Iris pigment epithelial cell (primary cell): ENCODE measurements around the gene SYCP1.
"Not testable (repeated sequence)": the region's sequence is repeated elsewhere in the genome, so short reads cannot be mapped to it uniquely, and the experiment has no call there.

Experiments used
- DNase-seq: peaks from one replicate; pipeline ENCODE4 v3.0.0-alpha.2; 2011; ENCODE audit warnings: low read depth

Gene SYCP1, protein sequence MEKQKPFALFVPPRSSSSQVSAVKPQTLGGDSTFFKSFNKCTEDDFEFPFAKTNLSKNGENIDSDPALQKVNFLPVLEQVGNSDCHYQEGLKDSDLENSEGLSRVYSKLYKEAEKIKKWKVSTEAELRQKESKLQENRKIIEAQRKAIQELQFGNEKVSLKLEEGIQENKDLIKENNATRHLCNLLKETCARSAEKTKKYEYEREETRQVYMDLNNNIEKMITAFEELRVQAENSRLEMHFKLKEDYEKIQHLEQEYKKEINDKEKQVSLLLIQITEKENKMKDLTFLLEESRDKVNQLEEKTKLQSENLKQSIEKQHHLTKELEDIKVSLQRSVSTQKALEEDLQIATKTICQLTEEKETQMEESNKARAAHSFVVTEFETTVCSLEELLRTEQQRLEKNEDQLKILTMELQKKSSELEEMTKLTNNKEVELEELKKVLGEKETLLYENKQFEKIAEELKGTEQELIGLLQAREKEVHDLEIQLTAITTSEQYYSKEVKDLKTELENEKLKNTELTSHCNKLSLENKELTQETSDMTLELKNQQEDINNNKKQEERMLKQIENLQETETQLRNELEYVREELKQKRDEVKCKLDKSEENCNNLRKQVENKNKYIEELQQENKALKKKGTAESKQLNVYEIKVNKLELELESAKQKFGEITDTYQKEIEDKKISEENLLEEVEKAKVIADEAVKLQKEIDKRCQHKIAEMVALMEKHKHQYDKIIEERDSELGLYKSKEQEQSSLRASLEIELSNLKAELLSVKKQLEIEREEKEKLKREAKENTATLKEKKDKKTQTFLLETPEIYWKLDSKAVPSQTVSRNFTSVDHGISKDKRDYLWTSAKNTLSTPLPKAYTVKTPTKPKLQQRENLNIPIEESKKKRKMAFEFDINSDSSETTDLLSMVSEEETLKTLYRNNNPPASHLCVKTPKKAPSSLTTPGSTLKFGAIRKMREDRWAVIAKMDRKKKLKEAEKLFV

DNA sequence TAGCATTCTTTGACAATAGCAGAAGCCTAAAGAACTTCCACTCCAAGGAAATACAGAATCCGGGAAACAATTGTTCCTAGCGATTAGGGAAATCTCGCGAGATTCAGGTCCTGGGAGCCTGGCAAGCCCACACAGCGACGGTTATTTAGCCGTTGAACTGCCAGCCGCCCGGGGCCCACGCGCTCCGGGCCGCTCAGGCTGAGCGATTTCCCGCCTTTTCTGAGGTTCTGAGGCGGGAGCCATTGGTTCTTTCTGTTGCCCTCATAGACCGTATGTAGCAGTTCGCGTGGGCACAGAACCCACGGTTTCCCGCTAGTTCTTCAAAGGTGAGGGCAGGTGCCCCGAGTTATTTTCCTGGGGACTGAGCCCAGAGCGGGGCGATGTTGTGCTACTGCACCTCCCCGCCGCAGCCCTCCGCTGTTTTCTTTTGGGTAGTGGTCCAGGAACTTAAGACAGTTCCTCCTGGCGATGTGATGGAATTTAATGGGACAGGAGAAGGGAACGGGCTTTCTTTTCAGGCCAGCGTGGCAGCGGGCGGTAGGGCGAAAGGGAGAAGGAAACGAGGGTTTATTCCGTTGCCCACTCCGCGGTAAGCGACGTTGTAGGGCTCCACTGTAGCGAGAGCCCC lies at the start of gene SYCP1:
Gene SYCP1 (plus strand): TSS at position 171 of the 628 bp plus-strand sequence. CDS start 602 bp downstream, outside the sequence.
- DNase-seq, result no peak

DNA sequence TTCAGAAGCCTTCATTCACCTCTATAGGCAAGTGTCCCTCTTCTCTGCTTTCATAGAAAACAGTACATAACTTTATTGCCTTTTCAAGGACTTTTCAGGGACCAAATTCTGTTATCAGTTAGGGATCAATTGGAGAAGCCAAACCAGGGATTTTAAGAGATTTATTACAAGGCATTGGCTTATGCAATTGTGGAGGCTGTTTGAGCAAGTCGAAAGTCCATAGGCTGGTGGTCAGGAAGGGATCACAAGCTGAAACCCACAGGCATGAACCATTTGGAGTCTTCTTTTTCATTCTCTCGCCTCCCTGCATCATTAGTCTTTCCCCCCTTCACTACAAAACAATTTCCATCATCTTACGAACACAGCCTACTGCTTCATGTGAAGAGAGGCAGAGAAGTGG lies 34.8 kb upstream of the SYCP1 start:
- no peak for DNase-seq

DNA sequence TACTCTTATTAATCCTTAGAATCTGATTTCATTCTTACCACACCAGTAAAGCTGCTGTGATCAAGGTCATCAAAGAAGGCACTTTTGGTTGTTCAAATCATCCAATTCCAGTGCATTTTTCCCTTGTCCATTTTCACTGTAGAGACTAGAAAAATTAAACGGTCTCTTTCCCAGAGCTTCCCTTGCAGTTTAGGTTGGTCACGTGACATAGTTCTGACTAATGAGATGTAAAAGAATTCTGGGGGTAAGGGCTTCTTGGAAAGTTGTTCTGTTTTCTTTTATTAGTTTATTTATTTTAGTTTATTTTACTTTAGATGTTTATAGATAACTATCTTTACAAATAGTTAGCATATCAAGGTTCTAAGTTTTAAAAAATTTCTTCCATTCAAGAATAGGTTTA lies 34.3 kb upstream of the SYCP1 start:
- no peak for DNase-seq

DNA sequence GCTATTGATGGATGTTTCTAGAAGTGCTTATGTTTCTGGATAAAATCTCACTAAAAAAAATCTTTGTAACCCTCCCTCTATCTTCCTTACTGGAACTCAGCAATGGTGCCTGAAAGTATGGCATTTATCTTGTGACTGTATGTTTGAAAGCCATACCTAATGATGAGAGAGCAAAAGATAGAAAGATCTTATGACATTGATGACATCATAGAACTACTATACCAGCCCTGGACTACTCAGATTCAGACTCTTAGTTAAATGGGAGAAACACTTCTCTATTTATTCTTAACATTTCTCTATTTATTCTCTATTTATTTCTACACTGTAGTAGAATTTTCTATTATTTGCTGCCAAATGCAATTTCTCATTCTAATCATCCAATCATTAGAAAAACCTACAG lies 32.7 kb upstream of the SYCP1 start:
- DNase-seq, result no peak

DNA sequence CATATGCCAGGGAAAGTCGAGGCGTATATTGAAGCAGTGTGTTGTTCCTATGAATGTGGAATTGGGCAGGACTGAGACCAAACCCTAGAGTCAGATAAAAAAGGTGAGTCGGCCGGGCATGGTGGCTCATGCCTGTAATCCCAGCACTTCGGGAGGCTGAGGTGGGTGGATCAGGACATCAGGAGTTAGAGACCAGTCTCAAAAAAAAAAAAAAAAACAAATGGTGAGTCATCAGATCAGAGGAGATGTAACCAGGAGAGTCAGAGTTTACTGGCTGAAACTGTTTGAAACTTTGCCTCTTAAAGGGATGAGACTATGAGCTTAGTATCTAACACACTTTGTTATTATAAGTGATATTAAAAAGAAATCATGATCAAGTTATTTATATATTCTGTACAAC lies 26.4 kb upstream of the SYCP1 start:
- DNase-seq, result peak; percentile 28

DNA sequence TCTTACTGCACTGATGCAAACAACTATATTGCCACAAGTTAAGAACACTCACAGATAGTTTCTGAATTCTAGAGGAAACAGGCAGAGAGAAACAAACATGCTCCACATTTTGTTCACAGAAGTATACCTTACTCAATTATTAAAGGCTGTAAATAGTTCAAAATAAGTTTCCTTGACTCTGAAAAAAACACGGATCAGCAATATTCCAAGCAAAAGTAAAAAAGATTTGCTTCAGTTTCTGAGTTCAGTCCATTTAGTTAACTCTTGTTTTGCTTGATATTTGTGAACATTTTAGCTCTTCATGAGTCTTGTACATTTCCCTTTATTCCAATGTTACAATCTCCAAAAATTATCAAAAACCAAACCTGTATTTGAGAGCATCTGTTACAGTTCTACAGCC lies 24.6 kb upstream of the SYCP1 start:
- DNase-seq, result not testable (repeated sequence)

DNA sequence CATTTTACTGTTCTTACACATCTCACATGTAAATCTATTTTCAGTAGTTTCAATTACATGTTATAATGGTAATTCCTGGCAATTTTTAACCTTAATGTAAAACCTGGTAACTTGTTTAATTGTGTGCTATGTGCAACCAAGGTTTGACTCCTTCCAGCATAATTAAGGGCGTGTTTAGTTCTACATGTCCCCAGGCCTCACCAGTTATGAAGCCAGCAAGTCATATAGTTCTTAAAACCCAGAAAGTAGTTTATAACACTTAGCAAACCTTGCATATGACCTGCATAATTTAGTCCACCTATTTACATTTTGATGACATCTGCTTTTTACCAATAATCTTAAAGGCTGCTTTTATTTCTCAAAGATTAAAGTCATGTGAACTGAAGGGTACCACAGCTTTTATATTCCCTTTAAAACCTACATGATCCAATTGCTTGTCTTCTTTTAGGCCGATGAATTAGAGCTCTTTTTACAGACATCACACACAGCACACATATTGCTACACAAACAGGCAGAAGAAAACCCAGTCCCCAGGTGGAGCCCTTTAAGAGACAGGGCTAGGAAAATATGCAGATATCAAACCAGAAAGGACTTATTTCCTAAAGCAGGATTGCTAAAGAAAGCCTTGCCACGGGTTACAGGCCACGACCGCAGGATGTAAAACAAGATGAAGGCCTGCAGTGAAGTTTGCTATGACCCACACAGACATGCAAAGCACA lies 23.2 kb upstream of the SYCP1 start:
- DNase-seq, result no peak

DNA sequence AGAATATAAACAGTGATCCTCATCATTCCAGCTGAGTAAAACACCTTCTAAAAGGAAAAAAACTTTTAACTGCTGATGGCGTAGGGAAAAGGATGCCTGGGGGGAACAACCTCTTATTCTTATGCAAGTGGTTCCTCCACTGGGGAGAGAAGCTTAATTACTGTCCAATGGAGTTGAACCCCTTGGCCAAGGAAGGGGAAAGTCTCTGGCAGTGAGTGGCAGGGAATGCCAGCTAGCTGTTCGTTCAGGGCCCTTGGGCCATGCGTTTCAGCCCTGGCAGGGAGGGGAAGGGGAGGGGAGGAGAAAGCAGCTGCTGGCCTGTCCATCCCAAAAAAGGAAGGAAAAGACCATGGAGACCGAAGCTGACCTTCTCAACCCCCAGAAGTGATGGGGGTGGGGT lies 22.6 kb upstream of the SYCP1 start:
- no peak for DNase-seq

DNA sequence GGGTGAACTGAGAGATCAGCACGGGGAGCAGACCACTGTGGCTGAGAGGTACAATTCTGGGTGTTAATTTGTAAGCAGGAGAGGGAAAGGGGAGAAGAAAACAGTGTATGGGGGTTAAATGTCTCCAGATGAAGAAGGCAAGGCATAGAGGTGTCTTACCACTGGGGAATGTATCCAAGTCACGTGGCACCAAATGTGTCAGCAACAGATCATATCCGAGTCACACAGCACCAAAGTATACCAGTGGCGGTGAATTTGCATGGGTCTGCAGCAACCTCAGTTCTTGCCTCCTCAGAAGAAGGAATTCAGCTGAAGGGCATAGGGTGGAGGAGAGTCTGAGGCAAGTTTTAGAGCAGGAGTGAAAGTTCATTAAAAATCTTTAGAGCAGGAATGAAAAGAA lies 21.2 kb upstream of the SYCP1 start:
- no peak for DNase-seq

DNA sequence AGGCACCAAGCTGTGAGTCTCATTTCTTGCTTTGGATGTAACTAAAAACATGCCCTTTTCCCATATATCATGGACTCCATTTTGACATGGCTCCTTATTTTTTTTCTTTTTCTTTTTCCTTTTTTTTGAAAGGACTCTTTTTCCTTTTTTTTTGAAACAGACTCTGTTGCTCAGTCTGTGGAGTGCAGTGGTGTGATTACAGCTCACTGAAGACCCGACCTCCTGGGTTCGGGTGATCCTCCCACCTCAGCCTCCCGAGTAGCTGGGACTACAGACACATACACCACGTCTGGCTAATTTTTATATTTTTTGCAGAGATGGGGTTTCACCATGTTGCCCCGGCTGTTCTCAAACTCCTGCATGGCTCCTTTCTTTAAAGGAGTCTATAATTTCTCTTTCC lies 10.4 kb upstream of the SYCP1 start:
- no peak for DNase-seq

DNA sequence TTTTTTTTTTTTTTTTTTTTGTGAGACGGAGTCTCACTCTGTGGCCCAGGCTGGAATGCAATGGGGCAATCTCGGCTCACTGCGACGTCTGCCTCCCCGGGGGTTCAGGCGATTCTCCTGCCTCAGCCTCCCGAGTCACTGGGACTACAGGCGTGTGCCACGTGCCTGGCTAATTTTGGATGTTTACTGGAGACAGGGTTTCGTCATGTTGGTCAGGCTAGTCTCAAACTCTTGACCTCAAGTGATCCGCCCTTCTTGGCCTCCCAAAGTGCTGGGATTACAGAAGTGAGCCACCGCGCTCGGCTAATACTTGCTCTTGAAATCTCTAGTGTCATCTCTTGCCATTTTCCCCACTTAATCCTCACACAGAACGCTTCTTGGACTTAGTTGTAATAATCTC lies 1.1 kb upstream of the SYCP1 start:
- no peak for DNase-seq

DNA sequence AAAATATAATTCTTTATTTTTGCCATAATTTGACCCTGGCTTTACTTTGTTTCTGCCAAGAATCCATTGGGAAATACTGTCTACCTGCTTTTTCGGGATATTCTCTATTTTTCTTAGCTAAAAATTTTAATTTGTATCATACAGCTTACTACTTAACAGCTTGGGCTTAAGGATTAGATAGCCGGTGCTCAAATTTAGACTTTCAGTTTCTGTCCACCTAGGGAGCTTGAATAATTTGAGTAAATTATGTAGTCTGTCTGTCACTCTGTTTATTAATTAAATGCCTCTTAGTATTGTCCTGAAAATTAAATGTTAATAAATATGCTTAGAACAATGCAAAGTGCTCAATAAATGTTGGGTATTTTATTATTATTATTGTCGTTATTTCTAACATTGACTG lies 6.7 kb downstream of the SYCP1 start:
- DNase-seq, result no peak

DNA sequence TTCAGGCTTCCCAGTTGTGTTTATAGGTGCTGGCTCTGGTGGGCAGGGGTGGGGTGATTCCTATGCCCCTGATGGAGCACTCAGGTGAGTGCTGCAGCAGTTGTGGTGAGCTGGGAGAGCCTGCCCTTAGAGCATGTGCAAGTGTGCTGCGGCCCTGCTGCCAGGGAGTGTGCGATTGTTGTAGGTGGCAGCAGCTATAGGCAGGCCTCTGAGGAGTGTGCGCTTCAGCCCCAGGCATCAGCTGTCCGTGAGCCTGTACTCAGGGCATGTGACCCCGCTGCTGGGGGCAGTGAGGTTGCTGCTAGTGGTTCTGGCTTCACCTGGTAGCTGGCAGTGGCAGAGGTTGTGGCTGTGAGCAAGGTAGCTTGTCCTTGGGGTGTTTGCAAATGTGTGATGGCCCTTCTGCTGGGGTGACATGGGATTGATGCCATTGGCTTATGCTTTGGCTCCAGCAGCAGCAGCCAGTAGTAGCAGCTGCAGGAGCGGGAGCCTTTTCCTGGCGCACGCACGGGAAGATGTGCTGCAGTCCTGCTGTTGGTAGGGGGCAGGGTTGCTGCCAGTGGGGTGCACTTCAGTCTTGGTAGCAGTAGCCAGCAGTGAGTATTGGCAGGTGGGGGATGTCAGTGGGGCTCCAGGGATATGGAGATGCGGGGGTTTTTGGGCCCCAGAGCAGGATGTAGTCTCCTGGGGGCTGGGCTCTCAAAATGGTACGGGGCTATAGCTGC lies 37.7 kb downstream of the SYCP1 start:
- no peak for DNase-seq

DNA sequence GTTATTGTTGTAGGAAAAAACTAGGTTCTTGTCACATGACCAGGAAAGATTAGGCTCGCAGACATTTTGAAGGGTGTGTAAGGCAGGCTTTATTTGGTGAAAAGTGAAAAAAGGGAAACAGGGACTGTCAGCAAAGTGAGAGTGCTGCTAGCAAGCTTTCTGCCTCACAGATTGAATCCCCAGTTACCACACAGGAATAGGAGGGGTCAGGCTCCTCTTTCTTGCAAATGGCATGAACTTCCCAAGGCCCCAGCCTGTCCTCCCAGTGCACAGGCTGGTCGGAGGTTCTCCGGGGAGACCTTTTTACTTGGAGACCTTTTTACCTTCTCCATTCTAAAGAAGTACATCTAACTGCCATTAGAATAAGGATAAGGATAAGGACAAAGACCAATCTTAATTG lies 42.1 kb downstream of the SYCP1 start:
- no peak for DNase-seq

DNA sequence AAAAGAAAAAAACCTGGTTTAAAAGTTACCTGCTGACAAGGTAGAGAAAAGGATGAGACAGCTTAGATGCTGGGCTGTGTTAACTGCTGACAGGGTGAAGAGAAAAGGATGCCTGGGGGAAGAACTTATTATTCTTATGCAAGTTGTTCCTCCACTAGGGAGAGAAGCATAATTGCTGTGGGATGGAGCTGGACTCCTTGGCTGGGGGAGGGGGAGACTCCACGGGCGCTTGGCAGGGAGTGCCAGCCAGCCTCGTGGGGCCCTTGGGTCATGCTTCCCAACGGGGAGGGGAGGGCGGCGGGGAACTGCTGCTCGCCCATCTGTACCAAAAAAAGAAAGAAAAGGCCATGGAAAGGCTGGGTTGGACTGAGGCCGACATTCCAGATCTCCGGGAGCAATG lies 47.2 kb downstream of the SYCP1 start:
- no peak for DNase-seq

DNA sequence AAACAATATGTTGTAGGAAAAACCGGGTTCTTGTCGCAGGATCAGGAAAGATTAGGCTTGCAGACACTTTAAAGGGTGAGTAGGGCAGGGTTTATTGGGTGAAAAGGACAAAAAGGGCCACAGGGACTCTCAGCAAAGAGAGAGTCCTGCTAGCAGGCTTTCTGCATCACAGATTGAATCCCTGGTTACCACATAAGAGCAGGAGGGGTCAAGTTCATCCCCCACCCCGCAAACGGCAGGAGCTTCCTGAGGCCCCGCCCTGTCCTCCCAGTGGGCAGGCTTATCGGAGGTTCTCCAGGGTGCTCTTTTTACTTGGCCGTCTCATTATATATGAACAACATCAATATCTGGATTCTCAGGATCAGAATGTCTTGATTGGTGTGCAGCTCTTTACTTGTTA lies 47.7 kb downstream of the SYCP1 start:
- DNase-seq, result no peak

DNA sequence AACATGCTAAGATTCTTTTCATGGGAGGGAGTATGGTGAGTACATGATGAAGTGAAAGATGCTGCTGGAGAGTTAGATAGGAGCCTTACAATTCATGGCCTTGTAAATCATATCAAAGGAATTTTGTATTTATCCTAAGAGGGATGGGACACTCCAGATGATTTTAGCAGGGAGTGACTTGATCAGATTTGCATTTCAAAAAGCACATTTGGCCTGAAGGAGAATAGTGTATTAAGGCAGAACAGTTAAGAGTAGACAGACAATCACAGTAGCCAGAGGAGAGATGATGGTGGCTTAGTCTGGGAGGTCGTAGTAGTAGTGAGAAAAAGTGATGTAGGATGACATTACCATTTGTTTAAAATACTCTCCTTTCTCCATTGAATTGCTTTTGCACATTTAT lies 48.8 kb downstream of the SYCP1 start:
- no peak for DNase-seq

DNA sequence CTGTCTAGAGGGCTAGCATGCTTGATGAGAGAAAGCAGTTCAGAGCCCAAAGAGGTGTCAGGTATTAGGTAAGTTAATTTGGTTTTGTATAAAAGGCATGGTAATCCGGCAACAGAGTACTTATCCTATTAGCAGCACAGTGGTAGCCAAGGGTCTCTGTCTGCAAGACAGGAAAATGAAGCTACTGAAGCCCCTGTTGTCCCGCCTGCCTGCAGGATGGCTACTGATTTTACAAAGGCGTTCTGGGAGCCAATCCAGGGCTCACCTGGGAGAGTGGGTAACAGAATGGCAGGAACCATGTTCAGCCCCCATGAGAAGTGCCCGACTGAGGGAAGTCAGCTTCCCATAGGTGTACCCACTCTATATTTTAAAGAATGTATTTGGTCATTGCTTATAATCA lies 61.1 kb downstream of the SYCP1 start:
- DNase-seq, result not testable (repeated sequence)

DNA sequence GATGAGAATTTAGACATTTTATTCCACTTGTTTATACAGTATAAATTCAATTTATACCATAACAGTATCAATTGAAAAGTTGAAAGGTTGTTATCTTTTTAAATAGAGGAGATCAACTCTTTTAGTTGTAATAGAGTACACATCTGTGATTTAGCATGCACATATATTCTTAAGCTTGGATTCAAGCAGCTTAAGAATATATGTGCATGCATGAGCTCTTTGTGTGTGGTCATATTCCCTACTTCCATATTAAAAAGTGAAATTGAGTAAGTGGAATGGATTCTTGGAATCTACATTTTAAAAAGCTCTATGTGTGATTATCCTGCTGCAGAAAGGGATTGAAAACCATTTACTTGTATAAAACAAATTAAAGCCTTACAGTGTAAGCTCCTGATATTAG lies 71.9 kb downstream of the SYCP1 start:
- no peak for DNase-seq

DNA sequence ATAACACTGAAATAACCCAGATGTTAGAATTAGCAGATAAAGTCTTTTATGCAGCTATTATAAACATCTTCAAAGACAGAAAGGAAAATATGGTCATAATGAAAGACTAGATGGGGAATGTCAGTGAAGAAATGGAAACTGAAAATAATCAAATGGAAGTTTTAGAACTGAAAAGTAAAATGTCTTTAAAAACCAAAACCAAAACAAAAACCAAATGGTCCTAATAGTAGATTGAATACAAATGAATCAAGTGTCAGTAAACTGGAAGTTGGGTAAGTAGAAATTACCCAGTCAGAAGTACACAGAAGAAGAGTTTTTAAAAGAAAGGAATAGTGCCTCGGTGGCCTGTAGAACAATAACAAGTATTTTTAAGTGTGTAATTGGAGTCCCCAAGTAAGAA lies 72.7 kb downstream of the SYCP1 start:
- no peak for DNase-seq

DNA sequence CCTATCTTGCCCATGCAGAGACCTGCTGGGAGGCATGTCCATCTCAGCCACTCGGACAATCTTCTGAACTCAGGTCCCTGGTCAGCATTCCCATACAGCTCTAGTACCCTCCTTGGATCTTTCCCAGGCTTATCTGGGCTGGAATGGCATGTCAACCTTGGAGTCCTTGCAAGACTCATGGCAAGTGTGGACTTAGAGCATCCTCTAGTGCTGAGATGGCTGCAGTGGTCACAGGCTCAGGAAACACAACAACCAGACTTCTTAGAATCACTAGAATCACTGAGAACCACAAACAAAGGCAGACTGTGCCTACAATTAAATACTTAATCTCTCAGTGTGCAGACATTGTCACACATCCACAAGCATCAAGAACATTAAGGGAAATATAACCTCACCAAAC lies 101.9 kb downstream of the SYCP1 start:
- peak; percentile 10 for DNase-seq
